ENCODE measurements around the gene PARP15.

DNA sequence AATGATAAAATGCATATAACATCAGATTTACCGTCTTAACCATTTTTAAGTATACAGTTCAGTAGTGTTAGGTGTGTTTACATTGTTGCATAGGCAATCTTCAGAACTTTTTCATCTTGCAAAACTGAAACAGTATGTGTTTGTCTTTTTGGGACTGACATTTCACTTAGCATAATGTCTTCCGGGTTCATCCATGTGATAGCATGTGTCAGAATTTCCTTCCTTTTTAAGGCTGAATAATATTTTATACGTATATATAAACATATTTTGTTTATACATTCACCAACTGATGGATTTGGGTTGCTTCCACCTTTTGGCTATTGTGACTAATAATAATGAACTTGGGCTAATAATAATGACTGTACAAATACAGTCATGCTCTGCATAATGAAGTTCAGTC lies 3.0 kb downstream of the PARP15 start:
- TF ChIP-seq POLR2AphosphoS5 (IDR thresholded peaks at IDR 0.05; ENCODE audit: insufficient read depth in 1 of 2, low read depth in 1 of 2) (no peak), POLR2A (IDR thresholded peaks at IDR 0.05) (no peak)

Data from vagina (tissue), 2 donors.